ENCODE data around the gene TMED10. TPM values are rescaled to one million over a fixed set of nuclear protein-coding genes. Genes with fewer than 3 reads are reported as not detected.

TMED10 gene
- total and polyA plus RNA-seq, 2 donors (not counting 3 experiments of a cell fraction or from before 2014, with no cell fraction given): 338 to 342 TPM

GRCh38 chr14:75200451-75200850, 24.0 kb upstream of the TMED10 start:
- FAIRE-seq (no peak), DNase-seq (ENCODE audit: low read depth, low spot score) (no peak)
- H3K27me3 ChIP-seq (ENCODE audit: control insufficient read depth in 2 of 2, insufficient read depth in 2 of 2, low read length in 2 of 2): no peaks in the 10 kb centered on the region
- H3K4me2 ChIP-seq (ENCODE audit: insufficient read depth, low read length): no peak overlapping the region
- H3K79me2 ChIP-seq (ENCODE audit: control insufficient read depth, insufficient read depth, low read length): no peaks in the 10 kb centered on the region
- intact Hi-C loops (cut with micrococcal nuclease) (no loop called here), dilution Hi-C loops (cut with MboI; ENCODE audit: extremely low pct_ligation_motif_present, low sequenced_read_pairs) (no loop called here)
- H3K9ac ChIP-seq (replicated peaks; ENCODE audit: extremely low read depth, insufficient read depth, low read length): no peak overlapping the region
- no peaks in the 10 kb centered on the region for H3K9me1 ChIP-seq (replicated peaks; ENCODE audit: control insufficient read depth, extremely low read depth, insufficient read depth, low read length)
- no peaks in the 10 kb centered on the region for H3K36me3 ChIP-seq (ENCODE audit: control insufficient read depth in 2 of 2, extremely low read depth in 1 of 2, insufficient read depth in 2 of 2, low read length in 2 of 2)
- H3K4me1 ChIP-seq (ENCODE audit: control insufficient read depth, extremely low read depth, insufficient read depth, low read length): peaks cover 12% of the 10 kb centered on the region
- ChIA-PET CTCF (no interaction called here), POLR2A (no interaction called here)
- H3K9me3 ChIP-seq (replicated peaks; ENCODE audit: control insufficient read depth, insufficient read depth, low read length): no peaks in the 10 kb centered on the region
- H3K27ac ChIP-seq (ENCODE audit: insufficient read depth, low read depth, low read length): no peak overlapping the region
- no peaks in the 10 kb centered on the region for H4K20me1 ChIP-seq (replicated peaks; ENCODE audit: control insufficient read depth, extremely low read depth, insufficient read depth, low read length)
- H3K4me3 ChIP-seq (replicated peaks in 1 of 3; ENCODE audit: insufficient read depth in 1 of 3, low read depth in 1 of 3, low read length in 3 of 3): no peak overlapping the region
- H2AFZ ChIP-seq (ENCODE audit: low read depth, low read length): no peak overlapping the region
- TF ChIP-seq POLR2A (IDR thresholded peaks at IDR 0.05; ENCODE audit: low read depth, low read length): no peak
- no peak for TF ChIP-seq EZH2 (IDR thresholded peaks at IDR 0.05; ENCODE audit: borderline replicate concordance, low read depth, low read length, severe bottlenecking)
- TF ChIP-seq FOS (IDR thresholded peaks at IDR 0.05; ENCODE audit: borderline replicate concordance, insufficient read depth, low read length): no peak
- no peak for TF ChIP-seq POLR2AphosphoS5 (IDR thresholded peaks at IDR 0.05; ENCODE audit: insufficient read depth, low read depth, low read length)
- no peak for TF ChIP-seq JUN (IDR thresholded peaks at IDR 0.05; ENCODE audit: borderline replicate concordance, insufficient read depth, insufficient read length, low read depth)
- TF ChIP-seq MAX (IDR thresholded peaks at IDR 0.05; ENCODE audit: insufficient read depth, insufficient read length): no peak
- no peak for TF ChIP-seq GATA2 (IDR thresholded peaks at IDR 0.05; ENCODE audit: insufficient read depth, insufficient read length, low read depth, low read length)
- TF ChIP-seq CTCF (IDR thresholded peaks at IDR 0.05; ENCODE audit: extremely low read depth in 1 of 2, insufficient read depth in 1 of 2, low read depth in 1 of 2, low read length in 2 of 2): no peak
- no peak for TF ChIP-seq MYC (IDR thresholded peaks at IDR 0.05; ENCODE audit: low read depth, low read length)
- no TSS peak for BruUV-seq (replicated peaks)
